PC-9 (cell line): ENCODE data around the gene UNC5C.

Source experiments
- CTCF ChIP-seq: fragments of 200-600 bp; sonication (generic); conservative IDR thresholded peaks from 2 replicates; pipeline ENCODE4 v1.6.1; 2017; ENCODE audit warnings: mixed run types, antibody characterized with exemption, mild to moderate bottlenecking, moderate library complexity
- EZH2 ChIP-seq: fragments of 200-600 bp; sonication (generic); IDR thresholded peaks from 2 replicates; pipeline ENCODE4 v1.8.0; 2017; ENCODE audit warnings: antibody characterized with exemption, low read depth

- no peak for TF ChIP-seq CTCF
- no peak for TF ChIP-seq EZH2
Observed at GRCh38 chr4:95580226-95580625, 31.5 kb upstream of the UNC5C start.
